Neuronal stem cell (in vitro differentiated cells): ENCODE results near the gene LSMEM2.

ENCODE experiments used
- DNase-seq: peaks from one replicate; pipeline ENCODE4 v3.0.0-alpha.2; 2013; ENCODE audit warnings: low spot score
- H2AFZ ChIP-seq: one replicate; pipeline ENCODE4 v1.6.1; 2013; ENCODE audit warnings: mild to moderate bottlenecking, low read length, inconsistent platforms
- H2AK5ac ChIP-seq: 2 replicates; pipeline ENCODE4 v1.6.1; 2013; ENCODE audit warnings: low read depth, mild to moderate bottlenecking, inconsistent platforms, low read length, moderate library complexity, mixed read lengths
- H2BK120ac ChIP-seq: 2 replicates; pipeline ENCODE4 v1.6.1; 2013; ENCODE audit warnings: low read depth, mild to moderate bottlenecking, inconsistent platforms, low read length, moderate library complexity, mixed read lengths
- H2BK12ac ChIP-seq: one replicate; pipeline ENCODE4 v1.6.1; 2013; ENCODE audit warnings: low read length, inconsistent platforms
- H2BK15ac ChIP-seq: 2 replicates; pipeline ENCODE4 v1.6.1; 2013; ENCODE audit warnings: mild to moderate bottlenecking, low read length, inconsistent platforms, mixed read lengths
- H2BK5ac ChIP-seq: one replicate; pipeline ENCODE4 v1.6.1; 2013; ENCODE audit warnings: inconsistent platforms, mild to moderate bottlenecking, low read length, moderate library complexity
- H3K14ac ChIP-seq: one replicate; pipeline ENCODE4 v1.6.1; 2013; ENCODE audit warnings: low read length, inconsistent platforms
- H3K18ac ChIP-seq: 2 replicates; pipeline ENCODE4 v1.6.1; 2013; ENCODE audit warnings: low read length, inconsistent platforms
- H3K23ac ChIP-seq: 2 replicates; pipeline ENCODE4 v1.6.1; 2013; ENCODE audit warnings: low read depth, mild to moderate bottlenecking, mixed read lengths, low read length, inconsistent platforms; ENCODE audit not compliant: poor library complexity
- H3K27ac ChIP-seq: replicated peaks from 3 replicates; pipeline ENCODE4 v1.5.1; 2013; ENCODE audit warnings: low read length, inconsistent platforms
- H3K27me3 ChIP-seq, 3 experiments: 2 replicates each; pipeline ENCODE4 v1.6.1; 2013; ENCODE audit warnings: low read length in 3 of 3, mild to moderate bottlenecking in 2 of 3, inconsistent platforms in 1 of 3, low read depth in 1 of 3, mixed read lengths in 1 of 3, moderate library complexity in 1 of 3; ENCODE audit not compliant: control insufficient read depth in 3 of 3, insufficient read depth in 3 of 3
- H3K36me3 ChIP-seq, 2 donors: replicated peaks in 1 of 2; 2 replicates each; pipeline ENCODE4 v1.6.1; 2013; ENCODE audit warnings: low read length in 2 of 2; ENCODE audit not compliant: control insufficient read depth in 2 of 2, insufficient read depth in 2 of 2
- H3K4ac ChIP-seq: 2 replicates; pipeline ENCODE4 v1.6.1; 2013; ENCODE audit warnings: inconsistent platforms, mild to moderate bottlenecking, low read length, moderate library complexity
- H3K4me1 ChIP-seq, 2 donors: 1 replicate in 1 of 2; 2 replicates in 1 of 2; pipeline ENCODE4 v1.6.1; 2013; ENCODE audit warnings: low read length in 2 of 2, low read depth in 1 of 2; ENCODE audit not compliant: control insufficient read depth in 2 of 2, insufficient read depth in 1 of 2
- H3K4me2 ChIP-seq: one replicate; pipeline ENCODE4 v1.6.1; 2013; ENCODE audit warnings: mild to moderate bottlenecking, low read length, inconsistent platforms; ENCODE audit not compliant: insufficient read depth, poor library complexity, severe bottlenecking
- H3K4me3 ChIP-seq, 2 donors: 2 replicates each; pipeline ENCODE4 v1.5.1; 2013; ENCODE audit warnings: low read length in 2 of 2, mild to moderate bottlenecking in 2 of 2, inconsistent platforms in 1 of 2, moderate library complexity in 1 of 2
- H3K79me1 ChIP-seq: one replicate; pipeline ENCODE4 v1.6.1; 2013; ENCODE audit warnings: low read depth, mild to moderate bottlenecking, inconsistent platforms, low read length, moderate library complexity
- H3K9ac ChIP-seq: one replicate; pipeline ENCODE4 v1.6.1; 2013; ENCODE audit warnings: mild to moderate bottlenecking, low read depth, low read length, inconsistent platforms; ENCODE audit not compliant: poor library complexity
- H3K9me3 ChIP-seq, 2 donors: replicated peaks in 1 of 2; 2 replicates each; pipeline versions ENCODE3 to v1.6.1; 2013; ENCODE audit warnings: low read length in 2 of 2, mild to moderate bottlenecking in 2 of 2, inconsistent platforms in 1 of 2, low read depth in 1 of 2, mixed read lengths in 1 of 2, moderate library complexity in 1 of 2; ENCODE audit not compliant: control insufficient read depth in 2 of 2, insufficient read depth in 1 of 2
- H4K8ac ChIP-seq: one replicate; pipeline ENCODE4 v1.6.1; 2013; ENCODE audit warnings: low read depth, mild to moderate bottlenecking, inconsistent platforms, low read length, moderate library complexity
- H4K91ac ChIP-seq: one replicate; pipeline ENCODE4 v1.6.1; 2013; ENCODE audit warnings: low read length, low read depth, mild to moderate bottlenecking, inconsistent platforms; ENCODE audit not compliant: poor library complexity
- WGBS, 2 donors: extraction: QIAGEN DNeasy Blood & Tissue Kit; methylation state at CpG; one replicate each; pipeline ENCODE4 v1.1.7; 2013; ENCODE audit warnings: missing lambda C conversion rate in 2 of 2, mixed read lengths in 1 of 2; ENCODE audit not compliant: insufficient read length in 2 of 2, insufficient replicate concordance in 1 of 2; ENCODE audit errors: extremely low coverage in 2 of 2; 5-methylcytosine and 5-hydroxymethylcytosine counted together

The LSMEM2 gene

GRCh38 chr3:50255251-50255615 lies 23.7 kb upstream of the LSMEM2 start:
- Histone ChIP-seq H3K4me3 (no peak overlapping the region), H3K4ac (no peak overlapping the region), H3K79me1 (peaks cover 35% of the 10 kb centered on the region), H4K91ac (no peak overlapping the region), H3K18ac (no peak overlapping the region), H3K23ac (no peak overlapping the region), H2BK15ac (no peak overlapping the region), H4K8ac (no peak overlapping the region), H2BK5ac (no peak overlapping the region), H3K27ac (no peak overlapping the region), H2BK120ac (no peak overlapping the region), H2BK12ac (no peak overlapping the region), H3K14ac (no peak overlapping the region), H3K36me3 (peaks cover 67 to 89% of the 10 kb centered on the region in 2 donors), H3K9me3 (peaks cover 0 to 2% of the 10 kb centered on the region in 2 donors), H2AFZ (no peak overlapping the region), H3K9ac (no peak overlapping the region), H3K4me1 (peaks cover 18 to 29% of the 10 kb centered on the region in 2 donors), H2AK5ac (no peak overlapping the region), H3K27me3 (no peaks in the 10 kb centered on the region), H3K4me2 (no peak overlapping the region)
- no CpG with 5 or more reads among the region's 9 CpGs for WGBS, 2 donors
- DNase-seq: no peak

- H3K4me1 ChIP-seq: peaks cover 33 to 40% of the 10 kb centered on the region in 2 donors
These were observed 21.7 kb upstream of the LSMEM2 start for GRCh38 chr3:50256978-50257890.

GRCh38 chr3:50258029-50258680 lies 20.7 kb upstream of the LSMEM2 start:
- Histone ChIP-seq H3K79me1 (peaks cover 14% of the 10 kb centered on the region), H4K91ac (no peak overlapping the region), H2AFZ (no peak overlapping the region), H2BK120ac (no peak overlapping the region), H3K36me3 (peaks cover 47 to 60% of the 10 kb centered on the region in 2 donors), H3K18ac (no peak overlapping the region), H3K9me3 (peaks cover 0 to 2% of the 10 kb centered on the region in 2 donors), H3K4me3 (no peak overlapping the region), H3K14ac (no peak overlapping the region), H3K4me2 (no peak overlapping the region), H4K8ac (no peak overlapping the region), H2AK5ac (peak overlapping the region; percentile 45), H3K23ac (no peak overlapping the region), H2BK12ac (no peak overlapping the region), H2BK5ac (no peak overlapping the region), H3K27me3 (no peaks in the 10 kb centered on the region), H3K9ac (peak overlapping the region; percentile 38), H3K4me1 (peaks cover 36 to 40% of the 10 kb centered on the region in 2 donors), H3K27ac (peak overlapping the region; percentile 38), H3K4ac (no peak overlapping the region), H2BK15ac (no peak overlapping the region)
- WGBS, 2 donors: no CpG with 5 or more reads among the region's 17 CpGs
- DNase-seq: no peak

More at GRCh38 chr3:50256978-50257890, 21.7 kb upstream of the LSMEM2 start:
- no peak overlapping the region for H2BK12ac ChIP-seq
- no peak overlapping the region for H4K8ac ChIP-seq
- H3K14ac ChIP-seq: no peak overlapping the region
- H3K4me2 ChIP-seq: no peak overlapping the region
- H3K79me1 ChIP-seq: peaks cover 22% of the 10 kb centered on the region
- no peak overlapping the region for H4K91ac ChIP-seq
- no peaks in the 10 kb centered on the region for H3K27me3 ChIP-seq
- DNase-seq: no peak
- H3K4ac ChIP-seq: no peak overlapping the region
- no peak overlapping the region for H2BK5ac ChIP-seq
- no peak overlapping the region for H2AFZ ChIP-seq
- no CpG with 5 or more reads among the region's 20 CpGs for WGBS, 2 donors
- H3K23ac ChIP-seq: peak overlapping the region; percentile 75
- peak overlapping the region in 1 of 2 donors; percentile 37 for H3K4me3 ChIP-seq
- H3K27ac ChIP-seq: no peak overlapping the region
- H3K18ac ChIP-seq: peak overlapping the region; percentile 46
- no peak overlapping the region for H2AK5ac ChIP-seq
- H2BK120ac ChIP-seq: no peak overlapping the region
- H3K36me3 ChIP-seq: peaks cover 55 to 69% of the 10 kb centered on the region in 2 donors
- peak overlapping the region; percentile 75 for H3K9ac ChIP-seq
- peaks cover 0 to 2% of the 10 kb centered on the region in 2 donors for H3K9me3 ChIP-seq
- no peak overlapping the region for H2BK15ac ChIP-seq

GRCh38 chr3:50258979-50259378 lies 19.9 kb upstream of the LSMEM2 start:
- peaks cover 0 to 2% of the 10 kb centered on the region in 2 donors for H3K9me3 ChIP-seq
- H3K23ac ChIP-seq: no peak overlapping the region
- no peak overlapping the region for H3K14ac ChIP-seq
- peak overlapping the region; percentile 88 for H2AK5ac ChIP-seq
- H2BK120ac ChIP-seq: no peak overlapping the region
- peak overlapping the region; percentile 73 for H3K27ac ChIP-seq
- H2BK15ac ChIP-seq: peak overlapping the region; percentile 67
- no peak overlapping the region for H3K4ac ChIP-seq
- no peak overlapping the region for H4K8ac ChIP-seq
- no peak overlapping the region for H3K9ac ChIP-seq
- H4K91ac ChIP-seq: no peak overlapping the region
- H3K36me3 ChIP-seq: peaks cover 41 to 53% of the 10 kb centered on the region in 2 donors
- peak overlapping the region; percentile 17 for H2BK12ac ChIP-seq
- no peak overlapping the region for H2AFZ ChIP-seq
- peak overlapping the region; percentile 88 for H3K18ac ChIP-seq
- no peak overlapping the region for H2BK5ac ChIP-seq
- no peak for DNase-seq
- no peaks in the 10 kb centered on the region for H3K27me3 ChIP-seq
- H3K4me1 ChIP-seq: peaks cover 39 to 46% of the 10 kb centered on the region in 2 donors
- no CpG with 5 or more reads among the region's 16 CpGs for WGBS, 2 donors
- no peak overlapping the region for H3K4me2 ChIP-seq
- no peak overlapping the region for H3K4me3 ChIP-seq
- H3K79me1 ChIP-seq: peaks cover 10% of the 10 kb centered on the region
